Rectal smooth muscle tissue (tissue), 1 donor: ENCODE results near the gene FGD4.

ENCODE experiments used
- H3K27ac ChIP-seq: one replicate; pipeline ENCODE4 v1.7.0; 2013; ENCODE audit warnings: low read depth, low read length, inconsistent platforms
- H3K27me3 ChIP-seq: one replicate; pipeline ENCODE4 v1.7.0; 2013; ENCODE audit warnings: low read length; ENCODE audit not compliant: control insufficient read depth, insufficient read depth
- H3K36me3 ChIP-seq: one replicate; pipeline ENCODE4 v1.7.0; 2013; ENCODE audit warnings: low read length; ENCODE audit not compliant: control insufficient read depth, insufficient read depth
- H3K4me1 ChIP-seq: one replicate; pipeline ENCODE4 v1.7.0; 2013; ENCODE audit warnings: low read length; ENCODE audit not compliant: control insufficient read depth, insufficient read depth
- H3K4me3 ChIP-seq: one replicate; pipeline ENCODE4 v1.7.0; 2013; ENCODE audit warnings: low read length
- H3K9ac ChIP-seq: one replicate; pipeline ENCODE4 v1.7.0; 2013; ENCODE audit warnings: low read length

The FGD4 gene

DNA sequence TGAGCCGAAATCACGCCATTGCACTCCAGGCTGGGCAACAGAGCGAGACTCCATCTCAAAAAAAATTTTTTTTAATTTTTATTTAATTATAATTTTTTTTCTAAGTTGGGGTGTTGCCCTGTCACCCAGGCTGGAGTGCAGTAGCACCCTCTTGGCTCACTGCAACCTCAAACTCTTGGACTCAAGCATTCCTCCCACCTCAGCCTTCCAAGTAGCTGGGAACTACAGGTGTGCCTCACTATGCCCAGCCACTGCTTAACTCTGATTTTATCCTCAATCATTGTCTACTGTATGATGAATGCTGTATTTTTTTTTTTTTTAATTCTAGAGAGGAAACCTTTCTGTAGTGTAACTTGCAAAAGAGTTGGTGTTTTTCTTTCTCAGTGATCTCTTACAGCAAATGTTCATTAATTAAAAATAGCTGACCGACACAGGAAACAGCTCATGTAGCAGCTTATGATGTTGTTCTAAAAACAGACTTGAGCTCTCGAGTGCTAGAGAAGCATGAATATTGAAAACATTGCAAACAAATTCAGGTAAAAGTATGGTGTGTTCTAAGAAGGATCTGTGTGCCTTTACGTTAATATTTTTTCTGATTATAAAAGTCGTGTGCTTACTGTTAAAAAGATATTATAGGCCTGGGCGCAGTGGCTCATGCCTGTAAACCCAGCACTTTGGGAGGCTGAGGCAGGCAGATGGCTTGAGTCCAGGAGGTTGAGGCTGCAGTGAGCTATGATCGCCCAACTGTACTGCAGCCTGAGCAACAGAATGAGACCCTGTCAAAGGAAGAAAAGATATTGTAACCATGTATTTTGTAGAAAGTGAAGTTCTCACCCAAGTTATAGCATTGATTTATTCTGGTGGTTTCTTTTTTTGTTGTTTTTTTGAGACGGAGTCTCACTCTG, 68.9 kb downstream of the FGD4 start:
- no peak overlapping the region for H3K4me3 ChIP-seq

DNA sequence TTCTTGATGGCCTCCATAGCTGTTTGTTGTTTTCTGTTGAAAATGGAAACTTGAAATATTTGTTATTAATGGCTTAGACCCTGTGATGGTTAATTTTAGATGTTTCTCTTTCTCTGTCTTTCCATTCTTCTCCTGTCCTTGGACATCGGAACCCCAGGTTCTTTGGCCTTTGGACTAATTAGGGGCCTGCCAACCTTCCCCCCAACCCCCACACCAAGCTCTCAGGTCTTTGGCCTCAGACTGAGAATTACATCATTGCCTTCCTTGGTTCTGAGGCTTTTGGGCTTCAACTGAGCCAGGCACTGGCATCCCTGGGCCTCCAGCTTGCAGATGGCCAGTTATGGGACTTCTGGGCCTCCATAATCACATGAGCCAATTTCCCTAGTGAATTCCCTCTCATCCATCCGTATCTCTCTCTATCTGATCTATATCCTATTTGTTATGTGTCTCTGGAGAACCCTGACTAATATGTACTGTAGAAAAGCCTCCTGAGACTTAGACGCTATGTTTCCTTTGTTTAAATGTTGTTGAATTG, 71.6 kb downstream of the FGD4 start:
- Histone ChIP-seq H3K36me3 (no peaks in the 10 kb centered on the region), H3K27me3 (no peaks in the 10 kb centered on the region), H3K4me1 (no peaks in the 10 kb centered on the region), H3K27ac (no peak overlapping the region), H3K4me3 (no peak overlapping the region), H3K9ac (no peak overlapping the region)

More for the DNA sequence above, 68.9 kb downstream of the FGD4 start:
- Histone ChIP-seq H3K4me1 (no peaks in the 10 kb centered on the region), H3K27ac (no peak overlapping the region), H3K9ac (no peak overlapping the region), H3K36me3 (no peaks in the 10 kb centered on the region), H3K27me3 (no peaks in the 10 kb centered on the region)

GRCh38 chr12:32471591-32472001, 72.2 kb downstream of the FGD4 start:
- no peaks in the 10 kb centered on the region for H3K27me3 ChIP-seq
- no peak overlapping the region for H3K9ac ChIP-seq
- H3K27ac ChIP-seq: no peak overlapping the region
- no peak overlapping the region for H3K4me3 ChIP-seq
- no peaks in the 10 kb centered on the region for H3K4me1 ChIP-seq
- no peaks in the 10 kb centered on the region for H3K36me3 ChIP-seq

DNA sequence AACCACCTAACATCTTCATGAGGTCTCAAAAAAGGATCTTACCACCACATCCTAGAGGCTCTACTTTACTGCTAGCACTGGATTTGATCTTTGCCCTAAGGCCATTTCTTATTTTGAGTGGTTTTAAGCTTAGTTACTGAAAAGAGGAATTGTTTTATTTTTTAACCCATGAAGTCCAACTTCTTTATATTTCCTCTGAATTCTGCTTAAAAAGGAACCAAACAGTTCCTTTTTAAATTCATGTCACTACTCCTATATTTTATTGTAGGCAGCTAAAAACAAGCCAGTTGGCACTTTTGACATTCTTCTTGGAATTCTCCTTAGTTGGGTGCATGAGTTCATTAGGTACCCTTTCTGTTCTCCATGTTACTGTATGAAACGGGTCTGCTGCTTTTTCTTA, 76.4 kb downstream of the FGD4 start:
- Histone ChIP-seq H3K27ac (no peak overlapping the region), H3K9ac (no peak overlapping the region), H3K4me1 (no peaks in the 10 kb centered on the region), H3K27me3 (no peaks in the 10 kb centered on the region), H3K36me3 (no peaks in the 10 kb centered on the region), H3K4me3 (no peak overlapping the region)

- Histone ChIP-seq H3K36me3 (no peaks in the 10 kb centered on the region), H3K27ac (no peak overlapping the region), H3K27me3 (no peaks in the 10 kb centered on the region), H3K4me3 (no peak overlapping the region), H3K9ac (no peak overlapping the region), H3K4me1 (no peaks in the 10 kb centered on the region)
Measured at GRCh38 chr12:32476446-32476845, 77.1 kb downstream of the FGD4 start.

DNA sequence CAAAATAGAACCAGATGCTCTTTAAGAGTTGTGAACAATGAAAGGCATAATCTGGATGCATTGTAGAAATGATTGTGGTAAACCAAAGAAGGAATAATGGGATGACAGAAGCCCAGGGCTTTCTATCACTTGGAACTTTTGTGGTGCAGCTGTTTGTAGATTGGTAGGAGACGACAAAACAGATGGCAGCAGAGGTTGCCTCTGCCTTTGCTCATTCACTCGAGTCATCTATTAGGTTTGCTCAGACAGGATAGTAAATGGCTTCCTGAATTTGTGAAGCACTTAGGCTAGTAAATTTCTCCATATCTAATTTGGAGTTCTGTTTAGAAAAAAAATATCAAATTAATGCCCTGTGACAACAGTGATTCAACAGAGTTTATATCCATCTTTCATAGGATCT, 78.4 kb downstream of the FGD4 start:
- Histone ChIP-seq H3K27ac (no peak overlapping the region), H3K36me3 (no peaks in the 10 kb centered on the region)

GRCh38 chr12:32478166-32478565, 78.8 kb downstream of the FGD4 start:
- peaks cover 4% of the 10 kb centered on the region for H3K4me1 ChIP-seq
- H3K9ac ChIP-seq: no peak overlapping the region
- H3K4me3 ChIP-seq: no peak overlapping the region
- no peaks in the 10 kb centered on the region for H3K36me3 ChIP-seq
- no peak overlapping the region for H3K27ac ChIP-seq
- no peaks in the 10 kb centered on the region for H3K27me3 ChIP-seq

More for the DNA sequence above, 78.4 kb downstream of the FGD4 start:
- H3K27me3 ChIP-seq: no peaks in the 10 kb centered on the region
- H3K4me1 ChIP-seq: no peaks in the 10 kb centered on the region
- H3K4me3 ChIP-seq: no peak overlapping the region
- H3K9ac ChIP-seq: no peak overlapping the region

GRCh38 chr12:32478858-32479725, 79.7 kb downstream of the FGD4 start:
- Histone ChIP-seq H3K4me1 (peaks cover 4% of the 10 kb centered on the region), H3K36me3 (no peaks in the 10 kb centered on the region), H3K4me3 (no peak overlapping the region), H3K9ac (no peak overlapping the region), H3K27ac (no peak overlapping the region), H3K27me3 (no peaks in the 10 kb centered on the region)

DNA sequence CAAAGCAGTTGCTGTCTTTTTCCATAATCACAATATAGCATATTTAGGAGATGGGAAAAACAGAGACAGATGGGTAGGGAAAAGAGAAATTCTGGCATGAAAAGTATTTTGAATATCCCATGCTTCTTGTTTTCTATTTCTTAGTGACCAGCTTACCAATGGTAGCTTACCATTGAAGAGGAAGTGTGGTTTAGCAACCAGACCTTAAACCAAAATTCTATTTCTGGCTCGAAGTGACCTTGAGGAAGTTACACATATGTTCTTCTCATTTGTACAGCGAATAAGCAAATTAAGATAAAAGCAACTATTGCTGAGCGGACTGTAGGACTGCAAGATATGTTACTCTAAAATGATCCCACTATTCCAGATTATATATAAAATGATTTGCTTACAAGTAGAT, 82.9 kb downstream of the FGD4 start:
- H3K36me3 ChIP-seq: no peaks in the 10 kb centered on the region
- no peak overlapping the region for H3K27ac ChIP-seq
- H3K4me1 ChIP-seq: peaks cover 4% of the 10 kb centered on the region
- no peaks in the 10 kb centered on the region for H3K27me3 ChIP-seq
- H3K9ac ChIP-seq: no peak overlapping the region
- no peak overlapping the region for H3K4me3 ChIP-seq

DNA sequence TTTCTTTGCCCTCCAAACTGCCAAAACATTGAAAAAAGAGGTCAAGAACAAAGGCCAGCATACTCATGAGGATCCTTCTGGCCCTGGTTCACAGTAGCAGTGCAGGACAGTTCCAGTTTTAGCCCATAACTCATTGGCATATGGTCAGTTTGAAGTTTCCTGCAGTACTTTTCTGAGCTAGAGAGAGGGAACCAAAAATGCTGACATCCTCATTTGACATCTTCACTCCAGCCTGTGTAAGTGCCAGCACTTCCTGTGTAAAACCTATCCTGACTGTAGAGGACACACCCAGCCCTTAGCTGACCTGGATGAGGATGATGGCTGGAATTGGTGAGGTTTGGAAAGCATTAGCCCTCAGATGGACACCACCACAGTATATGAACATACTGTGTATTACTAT, 84.1 kb downstream of the FGD4 start:
- Histone ChIP-seq H3K4me1 (peaks cover 4% of the 10 kb centered on the region), H3K9ac (no peak overlapping the region), H3K27me3 (no peaks in the 10 kb centered on the region), H3K27ac (no peak overlapping the region), H3K36me3 (no peaks in the 10 kb centered on the region), H3K4me3 (no peak overlapping the region)

GRCh38 chr12:32483993-32484392, 84.6 kb downstream of the FGD4 start:
- H3K27me3 ChIP-seq: no peaks in the 10 kb centered on the region
- no peaks in the 10 kb centered on the region for H3K36me3 ChIP-seq
- no peak overlapping the region for H3K27ac ChIP-seq
- peaks cover 4% of the 10 kb centered on the region for H3K4me1 ChIP-seq
- no peak overlapping the region for H3K4me3 ChIP-seq
- H3K9ac ChIP-seq: no peak overlapping the region

DNA sequence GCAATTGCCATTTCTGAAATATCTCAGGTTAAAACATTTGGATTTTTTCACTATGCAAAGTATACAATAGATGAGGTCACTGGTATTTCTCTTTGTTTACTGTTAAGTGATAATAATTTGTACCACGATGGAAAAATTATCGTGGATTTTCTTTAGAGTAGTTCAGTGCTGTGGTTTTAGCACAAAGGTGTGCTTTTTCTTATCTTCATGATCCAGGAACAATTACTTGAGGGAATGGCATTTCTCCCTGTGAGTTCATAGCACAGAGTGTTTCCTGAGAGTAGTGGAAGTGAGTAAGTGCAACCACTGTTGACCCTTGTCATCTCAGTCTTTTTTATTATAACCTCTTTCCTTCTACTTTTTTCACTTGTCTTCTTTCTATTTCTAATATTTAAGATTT, 86.8 kb downstream of the FGD4 start:
- H3K4me3 ChIP-seq: no peak overlapping the region
- no peak overlapping the region for H3K9ac ChIP-seq
- no peaks in the 10 kb centered on the region for H3K27me3 ChIP-seq
- peaks cover 4% of the 10 kb centered on the region for H3K4me1 ChIP-seq
- H3K36me3 ChIP-seq: no peaks in the 10 kb centered on the region
- H3K27ac ChIP-seq: no peak overlapping the region
